BLaER1 (cell line): Measurements from ENCODE around the gene SPATS2L.

Experiments used
- H3K27ac ChIP-seq: shearing (Covaris generic); formaldehyde crosslinking; 2 replicates; pipeline ENCODE4 v1.8.1; 2022
- H3K27me3 ChIP-seq: shearing (Covaris generic); formaldehyde crosslinking; 2 replicates; pipeline ENCODE4 v1.8.1; 2022
- H3K36me3 ChIP-seq: shearing (Covaris generic); formaldehyde crosslinking; 2 replicates; pipeline ENCODE4 v1.8.1; 2022
- H3K4me1 ChIP-seq: shearing (Covaris generic); formaldehyde crosslinking; 2 replicates; pipeline ENCODE4 v1.8.1; 2022
- H3K4me2 ChIP-seq: shearing (Covaris generic); formaldehyde crosslinking; 2 replicates; pipeline ENCODE4 v1.8.1; 2022
- H3K4me3 ChIP-seq: shearing (Covaris generic); formaldehyde crosslinking; 2 replicates; pipeline ENCODE4 v1.8.1; 2022
- H3K9ac ChIP-seq: shearing (Covaris generic); formaldehyde crosslinking; 2 replicates; pipeline ENCODE4 v1.8.1; 2022
- H3K9me3 ChIP-seq: shearing (Covaris generic); formaldehyde crosslinking; 2 replicates; pipeline ENCODE4 v1.8.1; 2022
- H4K20me1 ChIP-seq: shearing (Covaris generic); formaldehyde crosslinking; 2 replicates; pipeline ENCODE4 v1.8.1; 2022
- Cebpa-rat ChIP-seq: shearing (Covaris generic); IDR thresholded peaks from 2 replicates; pipeline ENCODE4 v1.8.1; 2022

Gene SPATS2L

DNA sequence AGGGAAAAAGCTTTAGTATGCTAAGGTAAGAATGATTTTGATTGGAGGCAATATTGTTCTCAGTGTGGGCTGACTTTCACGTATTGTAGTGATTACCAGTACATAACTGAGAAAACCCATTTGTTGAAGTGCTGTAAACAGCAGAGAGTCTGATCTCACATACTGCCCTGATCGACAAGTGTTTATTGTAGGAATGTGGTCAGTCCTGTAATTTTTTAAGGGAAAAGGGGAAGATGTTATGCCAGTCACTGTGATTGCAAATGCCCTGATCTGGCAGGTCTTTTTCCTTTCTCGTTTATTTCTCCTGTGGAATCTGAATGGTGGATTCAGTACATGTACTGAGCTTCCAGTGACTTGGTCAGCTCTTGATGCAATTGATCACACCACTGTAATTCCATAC lies 11.5 kb downstream of the SPATS2L start:
- peaks cover 6% of the 10 kb centered on the region; the same call in 1 of the 2 replicates for H4K20me1 ChIP-seq
- H3K9ac ChIP-seq = no peak overlapping the region
- H3K4me1 ChIP-seq = peaks cover 13% of the 10 kb centered on the region

GRCh38 chr2:200318940-200319435 lies 12.5 kb downstream of the SPATS2L start:
- no peaks in the 10 kb centered on the region for H3K27me3 ChIP-seq
- no peak overlapping the region for H3K27ac ChIP-seq
- H3K4me1 ChIP-seq = peaks cover 13% of the 10 kb centered on the region
- H3K4me3 ChIP-seq = no peak overlapping the region
- peaks cover 5% of the 10 kb centered on the region; the same call in 1 of the 2 replicates for H4K20me1 ChIP-seq
- no peak overlapping the region for H3K4me2 ChIP-seq
- TF ChIP-seq Cebpa-rat = no peak
- no peaks in the 10 kb centered on the region for H3K36me3 ChIP-seq
- H3K9me3 ChIP-seq = no peaks in the 10 kb centered on the region
- no peak overlapping the region for H3K9ac ChIP-seq

More for the DNA sequence above, 11.5 kb downstream of the SPATS2L start:
- no peak overlapping the region for H3K4me3 ChIP-seq
- no peak for TF ChIP-seq Cebpa-rat
- H3K4me2 ChIP-seq = no peak overlapping the region
- H3K36me3 ChIP-seq = no peaks in the 10 kb centered on the region
- H3K9me3 ChIP-seq = no peaks in the 10 kb centered on the region
- no peaks in the 10 kb centered on the region for H3K27me3 ChIP-seq
- H3K27ac ChIP-seq = no peak overlapping the region

DNA sequence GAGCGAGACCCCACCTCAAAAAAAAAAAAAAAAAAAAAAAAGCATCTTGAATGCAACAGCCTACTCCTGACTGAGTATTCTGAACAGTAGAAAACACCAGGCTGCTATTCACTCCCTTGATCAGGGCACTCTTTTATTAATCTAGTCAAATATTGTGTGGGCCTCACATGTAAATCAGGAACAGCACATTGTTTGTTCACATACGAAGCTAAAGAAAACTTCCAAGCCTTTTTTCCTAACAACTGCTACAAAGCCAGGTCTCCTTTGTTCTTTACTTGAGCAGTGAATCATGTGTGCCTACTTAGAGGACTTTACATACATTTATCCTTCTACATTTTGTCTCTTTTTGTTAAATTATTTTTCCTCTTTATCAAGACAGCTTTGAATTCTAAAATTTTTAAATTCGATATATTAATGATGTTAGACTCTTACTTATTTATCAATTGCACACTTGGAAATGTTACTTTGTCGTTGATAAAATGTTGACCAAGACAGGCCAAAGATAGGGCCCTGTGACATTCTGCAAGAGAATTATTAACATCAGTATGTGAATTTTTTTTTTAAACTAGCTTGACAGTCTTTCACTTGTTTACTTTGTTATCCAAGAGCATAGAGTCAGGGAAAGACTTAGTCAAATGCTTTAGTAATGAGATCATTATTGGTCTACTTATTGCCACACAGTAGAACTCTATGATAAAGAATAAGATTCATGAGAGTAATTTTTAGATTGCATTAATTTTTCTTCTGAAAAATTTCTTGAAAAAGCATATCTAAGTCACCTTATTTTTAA lies 13.2 kb downstream of the SPATS2L start:
- no peaks in the 10 kb centered on the region for H3K27me3 ChIP-seq
- no peaks in the 10 kb centered on the region; the same call in 1 of the 2 replicates for H4K20me1 ChIP-seq
- peaks cover 13% of the 10 kb centered on the region for H3K4me1 ChIP-seq
- no peaks in the 10 kb centered on the region for H3K9me3 ChIP-seq
- no peak overlapping the region for H3K27ac ChIP-seq
- H3K4me2 ChIP-seq = no peak overlapping the region
- H3K9ac ChIP-seq = no peak overlapping the region
- H3K4me3 ChIP-seq = no peak overlapping the region
- H3K36me3 ChIP-seq = no peaks in the 10 kb centered on the region
- TF ChIP-seq Cebpa-rat = no peak

DNA sequence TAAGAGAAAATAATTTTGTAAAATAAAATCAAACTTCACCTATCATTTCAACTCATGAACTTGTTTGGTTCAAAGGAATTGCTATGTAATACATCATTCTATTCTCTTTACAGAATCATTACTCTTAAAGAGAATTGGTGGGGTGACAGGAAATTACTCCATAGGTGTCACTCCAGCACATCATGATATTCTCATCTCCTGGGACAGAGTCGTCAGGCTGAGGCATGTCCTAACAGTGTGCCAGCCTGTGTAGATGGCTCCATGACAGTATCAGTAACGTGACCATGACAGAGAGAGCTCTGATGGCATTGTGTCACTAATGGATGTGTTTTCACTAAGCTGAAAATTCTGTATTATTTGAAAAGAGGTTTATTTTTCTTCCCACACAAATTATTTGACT lies 13.9 kb downstream of the SPATS2L start:
- Histone ChIP-seq H3K4me1 (peaks cover 13% of the 10 kb centered on the region), H3K4me2 (no peak overlapping the region), H3K9me3 (no peaks in the 10 kb centered on the region), H4K20me1 (no peaks in the 10 kb centered on the region; the same call in 1 of the 2 replicates), H3K9ac (no peak overlapping the region), H3K4me3 (no peak overlapping the region), H3K36me3 (no peaks in the 10 kb centered on the region), H3K27ac (no peak overlapping the region), H3K27me3 (no peaks in the 10 kb centered on the region)
- TF ChIP-seq Cebpa-rat = no peak

DNA sequence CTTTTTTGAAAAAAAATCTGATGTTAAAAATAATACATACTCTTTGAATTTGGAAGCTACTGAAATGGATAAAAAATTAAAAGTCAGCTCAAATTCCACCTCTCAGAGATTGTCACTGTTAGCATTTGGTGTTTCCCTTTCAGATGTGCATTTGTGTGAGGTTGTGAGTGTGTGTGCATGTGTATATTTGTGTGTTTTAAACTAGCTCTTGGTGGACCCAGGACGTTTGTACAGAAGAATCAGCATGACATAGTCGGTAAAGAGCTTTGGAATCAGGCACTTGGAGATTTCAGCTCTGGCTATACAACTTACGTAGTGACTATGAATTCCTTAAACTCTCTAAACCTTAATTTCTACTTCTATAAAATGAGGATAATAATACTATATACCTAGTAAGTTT lies 14.5 kb downstream of the SPATS2L start:
- no peaks in the 10 kb centered on the region for H3K36me3 ChIP-seq
- no peak overlapping the region for H3K4me2 ChIP-seq
- H3K27ac ChIP-seq = no peak overlapping the region
- no peaks in the 10 kb centered on the region; the same call in 1 of the 2 replicates for H4K20me1 ChIP-seq
- H3K9ac ChIP-seq = no peak overlapping the region
- peaks cover 13% of the 10 kb centered on the region for H3K4me1 ChIP-seq
- no peaks in the 10 kb centered on the region for H3K27me3 ChIP-seq
- H3K4me3 ChIP-seq = no peak overlapping the region
- TF ChIP-seq Cebpa-rat = no peak
- H3K9me3 ChIP-seq = no peaks in the 10 kb centered on the region

DNA sequence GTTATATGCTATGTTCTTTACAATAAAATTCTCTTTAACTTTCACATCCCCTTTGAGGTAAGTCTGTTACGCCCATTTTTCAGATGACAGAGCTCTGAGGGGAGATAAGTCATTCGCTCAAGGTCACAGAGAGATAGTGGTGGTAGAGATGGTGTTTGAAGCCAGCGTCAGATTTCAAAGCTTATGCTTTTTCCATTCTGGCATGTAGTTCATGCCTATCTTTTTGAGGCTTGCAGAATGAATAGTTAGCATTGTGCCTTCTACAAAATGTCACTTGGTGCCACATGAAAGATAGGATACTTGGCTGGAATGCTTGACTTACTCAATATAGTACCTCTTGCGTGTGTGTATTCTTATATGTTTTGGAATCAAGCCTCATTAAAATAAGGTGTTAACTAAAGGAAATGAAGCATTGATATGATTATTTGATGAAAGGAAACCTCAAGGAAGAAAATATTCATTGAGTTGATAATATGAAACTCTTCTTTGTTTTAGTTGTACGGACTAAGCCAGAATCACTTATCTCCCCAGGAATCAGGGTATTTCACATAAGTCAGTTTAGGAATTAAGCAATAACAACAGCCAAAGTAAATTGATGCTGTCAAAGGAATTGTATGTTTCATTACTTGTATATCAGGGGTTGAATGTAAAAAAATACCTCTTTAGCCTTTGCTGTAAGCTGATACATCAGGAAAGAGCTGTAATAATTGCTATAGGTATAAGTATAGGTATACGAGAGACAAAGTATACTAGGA lies 15.5 kb downstream of the SPATS2L start:
- no peaks in the 10 kb centered on the region for H3K27me3 ChIP-seq
- H3K9me3 ChIP-seq = no peaks in the 10 kb centered on the region
- no peaks in the 10 kb centered on the region; the same call in 1 of the 2 replicates for H4K20me1 ChIP-seq
- TF ChIP-seq Cebpa-rat = no peak
- no peaks in the 10 kb centered on the region for H3K36me3 ChIP-seq
- H3K27ac ChIP-seq = no peak overlapping the region
- no peak overlapping the region for H3K4me2 ChIP-seq
- no peak overlapping the region for H3K9ac ChIP-seq
- H3K4me3 ChIP-seq = no peak overlapping the region
- H3K4me1 ChIP-seq = peaks cover 6% of the 10 kb centered on the region

DNA sequence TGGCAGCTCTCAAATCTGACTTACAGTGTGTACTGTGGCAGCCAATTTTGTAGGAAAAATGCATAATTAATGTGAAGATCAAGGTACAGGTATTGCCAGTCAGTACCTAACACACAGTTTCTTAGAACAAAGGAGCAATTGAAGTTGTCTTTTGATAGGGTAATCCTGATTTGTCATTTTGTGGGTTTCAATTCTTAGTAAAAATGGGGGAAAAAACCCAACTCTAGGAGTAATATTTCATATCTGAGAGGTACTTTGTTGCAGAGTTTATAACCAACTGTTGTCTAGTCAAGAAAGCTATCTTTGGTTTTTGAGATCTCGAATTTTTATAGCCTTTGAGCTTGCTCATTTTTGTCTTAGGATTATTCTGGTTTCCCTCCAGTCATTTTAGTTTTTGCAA lies 16.1 kb downstream of the SPATS2L start:
- no peak for TF ChIP-seq Cebpa-rat
- Histone ChIP-seq H3K9me3 (no peaks in the 10 kb centered on the region), H3K36me3 (no peaks in the 10 kb centered on the region), H3K4me2 (no peak overlapping the region), H3K4me1 (no peaks in the 10 kb centered on the region; the same call in 1 of the 2 replicates), H3K9ac (no peak overlapping the region), H3K4me3 (no peak overlapping the region), H3K27ac (no peak overlapping the region), H4K20me1 (no peaks in the 10 kb centered on the region; the same call in 1 of the 2 replicates), H3K27me3 (no peaks in the 10 kb centered on the region)

DNA sequence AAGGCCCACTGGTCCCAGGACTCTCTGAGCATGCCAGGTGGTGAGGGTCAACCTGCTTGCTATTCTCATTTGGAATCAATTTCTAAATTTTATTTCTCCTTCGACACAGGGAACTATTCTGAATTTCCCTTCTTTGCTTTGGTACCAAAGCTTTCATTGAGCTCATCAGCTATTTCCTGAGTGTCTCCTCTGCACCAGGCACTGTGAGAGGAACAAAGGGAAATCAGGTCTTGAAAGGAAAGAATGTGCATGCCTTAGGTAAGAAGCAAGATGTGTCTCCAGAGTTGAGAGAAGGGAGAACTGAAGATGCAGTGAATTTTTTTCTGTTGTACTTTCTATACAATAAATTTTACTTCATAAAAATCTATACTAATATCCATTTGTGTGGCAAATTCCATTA lies 17.9 kb downstream of the SPATS2L start:
- Histone ChIP-seq H3K27ac (no peak overlapping the region), H3K4me3 (no peak overlapping the region), H3K9ac (no peak overlapping the region), H3K4me2 (no peak overlapping the region), H3K27me3 (no peaks in the 10 kb centered on the region), H4K20me1 (no peaks in the 10 kb centered on the region; the same call in 1 of the 2 replicates), H3K36me3 (no peaks in the 10 kb centered on the region), H3K9me3 (no peaks in the 10 kb centered on the region), H3K4me1 (no peaks in the 10 kb centered on the region)
- no peak for TF ChIP-seq Cebpa-rat

- TF ChIP-seq Cebpa-rat = no peak
- Histone ChIP-seq H3K9ac (no peak overlapping the region), H3K4me1 (peaks cover 11% of the 10 kb centered on the region; the same call in 1 of the 2 replicates), H4K20me1 (no peaks in the 10 kb centered on the region), H3K4me2 (no peak overlapping the region), H3K27me3 (no peaks in the 10 kb centered on the region), H3K4me3 (no peak overlapping the region), H3K9me3 (peaks cover 5% of the 10 kb centered on the region; the same call in 1 of the 2 replicates), H3K27ac (no peak overlapping the region), H3K36me3 (peaks cover 11% of the 10 kb centered on the region; the same call in 1 of the 2 replicates)
Observed at GRCh38 chr2:200329384-200329783, 22.9 kb downstream of the SPATS2L start.

GRCh38 chr2:200329798-200330197 lies 23.3 kb downstream of the SPATS2L start:
- Histone ChIP-seq H3K9me3 (peaks cover 5% of the 10 kb centered on the region; the same call in 1 of the 2 replicates), H4K20me1 (no peaks in the 10 kb centered on the region), H3K4me2 (no peak overlapping the region), H3K27me3 (no peaks in the 10 kb centered on the region), H3K4me1 (peaks cover 11% of the 10 kb centered on the region; the same call in 1 of the 2 replicates), H3K36me3 (peaks cover 11% of the 10 kb centered on the region; the same call in 1 of the 2 replicates), H3K9ac (no peak overlapping the region), H3K4me3 (no peak overlapping the region), H3K27ac (no peak overlapping the region)
- no peak for TF ChIP-seq Cebpa-rat
